Chondrocyte (in vitro differentiated cells): ENCODE measurements around the gene OAS2. TPM values are rescaled to one million over a fixed set of nuclear protein-coding genes. Genes with fewer than 3 reads are reported as not detected.
"Not testable (repeated sequence)": the region's sequence is repeated elsewhere in the genome, so short reads cannot be mapped to it uniquely, and the experiment has no call there.

Source experiments
- DNase-seq: peaks from one replicate; pipeline ENCODE4 v3.0.0; 2021; ENCODE audit warnings: mixed read lengths, low spot score
- H3K27ac Mint-ChIP-seq: one replicate; pipeline ENCODE4 v1.8.0; 2021; ENCODE audit warnings: mild to moderate bottlenecking, moderate library complexity, mixed read lengths; ENCODE audit not compliant: unreplicated experiment
- H3K27me3 Mint-ChIP-seq: 2 replicates; pipeline ENCODE4 v1.8.0; 2021; ENCODE audit warnings: low read depth, mixed read lengths
- H3K36me3 Mint-ChIP-seq: 2 replicates; pipeline ENCODE4 v1.8.0; 2021; ENCODE audit warnings: low read depth, mixed read lengths
- H3K4me1 Mint-ChIP-seq: 2 replicates; pipeline ENCODE4 v1.8.0; 2021; ENCODE audit warnings: low read depth, mild to moderate bottlenecking, mixed read lengths
- H3K4me3 Mint-ChIP-seq: one replicate; pipeline ENCODE4 v1.8.0; 2021; ENCODE audit warnings: mild to moderate bottlenecking, moderate library complexity, mixed read lengths; ENCODE audit not compliant: unreplicated experiment
- H3K9me3 Mint-ChIP-seq: 2 replicates; pipeline ENCODE4 v1.8.0; 2021; ENCODE audit warnings: low read depth, mixed read lengths
- CTCF ChIP-seq: fragments of 200-600 bp; sonication (generic); IDR thresholded peaks from 2 replicates; pipeline ENCODE4 v1.5.0; 2021; ENCODE audit warnings: antibody characterized with exemption, mild to moderate bottlenecking, moderate library complexity
- total RNA-seq: library from RNA; stranded (reverse); gene quantifications from 3 replicates; pipeline ENCODE4 v1.2.1, GENCODE V29; 2021

OAS2 gene
- total RNA-seq, 1 donor from 2014 or later, result 0.07 TPM

GRCh38 chr12:112985642-112986290, 7.4 kb downstream of the OAS2 start:
- DNase-seq, result no peak
- Mint-ChIP-seq H3K9me3 (peaks cover 31% of the 10 kb centered on the region), H3K27me3 (peaks cover 20% of the 10 kb centered on the region), H3K27ac (no peak overlapping the region), H3K4me3 (no peak overlapping the region), H3K4me1 (no peaks in the 10 kb centered on the region), H3K36me3 (peaks cover 2% of the 10 kb centered on the region)
- no peak for TF ChIP-seq CTCF

GRCh38 chr12:112986291-112986800, 8.0 kb downstream of the OAS2 start:
- Mint-ChIP-seq H3K36me3 (peaks cover 2% of the 10 kb centered on the region), H3K9me3 (peaks cover 30% of the 10 kb centered on the region), H3K4me3 (no peak overlapping the region), H3K27me3 (peaks cover 22% of the 10 kb centered on the region), H3K4me1 (no peaks in the 10 kb centered on the region), H3K27ac (no peak overlapping the region)
- no peak for DNase-seq
- no peak for TF ChIP-seq CTCF

GRCh38 chr12:112987561-112987960, 9.2 kb downstream of the OAS2 start:
- no peak for TF ChIP-seq CTCF
- peaks cover 18% of the 10 kb centered on the region for H3K9me3 Mint-ChIP-seq
- no peak for DNase-seq
- H3K4me1 Mint-ChIP-seq, result no peaks in the 10 kb centered on the region
- H3K4me3 Mint-ChIP-seq, result no peak overlapping the region
- H3K36me3 Mint-ChIP-seq, result peaks cover 2% of the 10 kb centered on the region
- H3K27ac Mint-ChIP-seq, result no peak overlapping the region
- H3K27me3 Mint-ChIP-seq, result peaks cover 21% of the 10 kb centered on the region

GRCh38 chr12:112988224-112988623, 9.9 kb downstream of the OAS2 start:
- no peak overlapping the region for H3K27ac Mint-ChIP-seq
- H3K27me3 Mint-ChIP-seq, result peaks cover 18% of the 10 kb centered on the region
- H3K9me3 Mint-ChIP-seq, result peaks cover 16% of the 10 kb centered on the region
- peaks cover 2% of the 10 kb centered on the region for H3K36me3 Mint-ChIP-seq
- no peak for TF ChIP-seq CTCF
- DNase-seq, result no peak
- no peak overlapping the region for H3K4me3 Mint-ChIP-seq
- H3K4me1 Mint-ChIP-seq, result no peaks in the 10 kb centered on the region

GRCh38 chr12:112988823-112989385, 10.6 kb downstream of the OAS2 start:
- H3K27me3 Mint-ChIP-seq, result peaks cover 18% of the 10 kb centered on the region
- H3K4me1 Mint-ChIP-seq, H3K36me3 Mint-ChIP-seq, H3K4me3 Mint-ChIP-seq, DNase-seq, H3K27ac Mint-ChIP-seq: not testable (repeated sequence)
- peaks cover 16% of the 10 kb centered on the region for H3K9me3 Mint-ChIP-seq

- no peak overlapping the region for H3K27ac Mint-ChIP-seq
- no peaks in the 10 kb centered on the region for H3K4me1 Mint-ChIP-seq
- H3K27me3 Mint-ChIP-seq, result peaks cover 18% of the 10 kb centered on the region
- H3K36me3 Mint-ChIP-seq, result no peaks in the 10 kb centered on the region
- no peak for TF ChIP-seq CTCF
- peaks cover 9% of the 10 kb centered on the region for H3K9me3 Mint-ChIP-seq
- H3K4me3 Mint-ChIP-seq, result no peak overlapping the region
- no peak for DNase-seq
Observed at GRCh38 chr12:112989806-112990205, 11.5 kb downstream of the OAS2 start.
